Natural killer cell (primary cell): ENCODE data around the gene GRID2. TPM values are rescaled to one million over a fixed set of nuclear protein-coding genes. Genes with fewer than 3 reads are reported as not detected.

Experiments
- ATAC-seq, 3 donors: fragments of 150-1000 bp in 2 of 3; fragments of 200-7000 bp in 1 of 3; cut with Tn5 transposase; 1 replicate in 1 of 3; 2 replicates in 2 of 3; pipeline ENCODE4 v1.10.0; 2021; ENCODE audit warnings: mild to moderate bottlenecking in 2 of 3, moderate library complexity in 2 of 3
- DNase-seq, 2 donors: peaks; one replicate each; pipeline versions ENCODE4 v3.0.0 to v3.0.0-alpha.2; 2013 to 2021; ENCODE audit warnings: mixed read lengths in 1 of 2
- H3K27ac ChIP-seq: one replicate; pipeline ENCODE4 v1.5.1; 2013; ENCODE audit warnings: mild to moderate bottlenecking, low read length
- H3K27me3 ChIP-seq: one replicate; pipeline ENCODE4 v1.6.1; 2013; ENCODE audit warnings: low read length; ENCODE audit not compliant: control insufficient read depth, insufficient read depth
- H3K36me3 ChIP-seq: one replicate; pipeline ENCODE4 v1.6.1; 2013; ENCODE audit warnings: low read length; ENCODE audit not compliant: control insufficient read depth, insufficient read depth
- H3K4me1 ChIP-seq: one replicate; pipeline ENCODE4 v1.6.1; 2013; ENCODE audit warnings: low read length; ENCODE audit not compliant: control insufficient read depth, insufficient read depth
- H3K4me3 ChIP-seq: one replicate; pipeline ENCODE4 v1.5.1; 2013; ENCODE audit warnings: low read length
- H3K9me3 ChIP-seq: one replicate; pipeline ENCODE4 v1.6.1; 2013; ENCODE audit warnings: low read length; ENCODE audit not compliant: control insufficient read depth, insufficient read depth
- H3K27ac Mint-ChIP-seq, 2 donors: one replicate each; pipeline ENCODE4 v1.8.0; 2022; ENCODE audit warnings: mild to moderate bottlenecking in 2 of 2, mixed read lengths in 2 of 2, moderate library complexity in 1 of 2
- H3K27me3 Mint-ChIP-seq, 2 donors: one replicate each; pipeline ENCODE4 v1.8.0; 2022; ENCODE audit warnings: low read depth in 2 of 2, mixed read lengths in 2 of 2
- H3K36me3 Mint-ChIP-seq: one replicate; pipeline ENCODE4 v1.8.0; 2022; ENCODE audit warnings: mixed read lengths
- H3K4me1 Mint-ChIP-seq, 2 donors: one replicate each; pipeline ENCODE4 v1.8.0; 2022; ENCODE audit warnings: mixed read lengths in 2 of 2
- H3K4me3 Mint-ChIP-seq: one replicate; pipeline ENCODE4 v1.8.0; 2022; ENCODE audit warnings: mild to moderate bottlenecking, moderate library complexity, mixed read lengths
- H3K9me3 Mint-ChIP-seq, 2 donors: one replicate each; pipeline ENCODE4 v1.8.0; 2022; ENCODE audit warnings: mixed read lengths in 2 of 2
- WGBS: methylation state at CpG from one replicate; pipeline ENCODE4 v1.1.7; 2013; ENCODE audit warnings: missing lambda C conversion rate; ENCODE audit not compliant: insufficient coverage; 5-methylcytosine and 5-hydroxymethylcytosine counted together
- intact Hi-C: fragments of 100-400 bp; cut with micrococcal nuclease; formaldehyde crosslinking; loops from one replicate; pipeline ENCODE4 v1.14.2; 2022
- total RNA-seq, 4 donors: library from RNA; stranded (reverse); fragments of 120-200 nt in 1 of 4; gene quantifications; one replicate each; pipeline versions ENCODE4 v1.2.3 to v1.2.4, GENCODE V29; 2013 to 2022
- TF ChIP-seq, protein P1 (sequence below): fragments of 200-600 bp; IDR thresholded peaks from one replicate; pipeline ENCODE4 v1.8.0; 2022; ENCODE audit warnings: antibody characterized with exemption

The GRID2 gene
- total RNA-seq, 3 donors from 2014 or later (not counting 1 experiment from before 2014, with no cell fraction given), result not detected

- DNase-seq, result no peak
- no peaks in the 10 kb centered on the region for H3K9me3 ChIP-seq
- Mint-ChIP-seq H3K4me1 (no peaks in the 10 kb centered on the region), H3K4me3 (no peak overlapping the region), H3K27me3 (no peaks in the 10 kb centered on the region), H3K27ac (no peak overlapping the region), H3K36me3 (no peaks in the 10 kb centered on the region), H3K9me3 (peaks cover 6 to 9% of the 10 kb centered on the region in 2 donors)
- H3K4me3 ChIP-seq, result no peak overlapping the region
- TF ChIP-seq, protein P1, sequence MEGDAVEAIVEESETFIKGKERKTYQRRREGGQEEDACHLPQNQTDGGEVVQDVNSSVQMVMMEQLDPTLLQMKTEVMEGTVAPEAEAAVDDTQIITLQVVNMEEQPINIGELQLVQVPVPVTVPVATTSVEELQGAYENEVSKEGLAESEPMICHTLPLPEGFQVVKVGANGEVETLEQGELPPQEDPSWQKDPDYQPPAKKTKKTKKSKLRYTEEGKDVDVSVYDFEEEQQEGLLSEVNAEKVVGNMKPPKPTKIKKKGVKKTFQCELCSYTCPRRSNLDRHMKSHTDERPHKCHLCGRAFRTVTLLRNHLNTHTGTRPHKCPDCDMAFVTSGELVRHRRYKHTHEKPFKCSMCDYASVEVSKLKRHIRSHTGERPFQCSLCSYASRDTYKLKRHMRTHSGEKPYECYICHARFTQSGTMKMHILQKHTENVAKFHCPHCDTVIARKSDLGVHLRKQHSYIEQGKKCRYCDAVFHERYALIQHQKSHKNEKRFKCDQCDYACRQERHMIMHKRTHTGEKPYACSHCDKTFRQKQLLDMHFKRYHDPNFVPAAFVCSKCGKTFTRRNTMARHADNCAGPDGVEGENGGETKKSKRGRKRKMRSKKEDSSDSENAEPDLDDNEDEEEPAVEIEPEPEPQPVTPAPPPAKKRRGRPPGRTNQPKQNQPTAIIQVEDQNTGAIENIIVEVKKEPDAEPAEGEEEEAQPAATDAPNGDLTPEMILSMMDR, result no peak
- no peaks in the 10 kb centered on the region for H3K4me1 ChIP-seq
- intact Hi-C loops, result no loop called here
- H3K27me3 ChIP-seq, result no peaks in the 10 kb centered on the region
- no peaks in the 10 kb centered on the region for H3K36me3 ChIP-seq
- no peak for ATAC-seq
- 97% methylated on average over 3 of the region's 3 CpGs for WGBS
- no peak overlapping the region for H3K27ac ChIP-seq
Measured at GRCh38 chr4:92344216-92344615, 40.5 kb downstream of the GRID2 start.

GRCh38 chr4:92346289-92346688 is 42.5 kb downstream of the GRID2 start:
- peaks cover 2 to 9% of the 10 kb centered on the region in 2 donors for H3K9me3 Mint-ChIP-seq
- no peaks in the 10 kb centered on the region for H3K36me3 Mint-ChIP-seq
- 80% methylated on average over 3 of the region's 3 CpGs for WGBS
- no peak overlapping the region for H3K4me3 ChIP-seq
- H3K36me3 ChIP-seq, result no peaks in the 10 kb centered on the region
- intact Hi-C loops, result no loop called here
- no peaks in the 10 kb centered on the region for H3K4me1 Mint-ChIP-seq
- H3K4me3 Mint-ChIP-seq, result no peak overlapping the region
- H3K4me1 ChIP-seq, result no peaks in the 10 kb centered on the region
- H3K27me3 ChIP-seq, result no peaks in the 10 kb centered on the region
- no peaks in the 10 kb centered on the region for H3K9me3 ChIP-seq
- H3K27me3 Mint-ChIP-seq, result no peaks in the 10 kb centered on the region
- H3K27ac Mint-ChIP-seq, result no peak overlapping the region
- TF ChIP-seq, protein P1, result no peak
- ATAC-seq, result no peak
- H3K27ac ChIP-seq, result no peak overlapping the region
- DNase-seq, result no peak

DNA sequence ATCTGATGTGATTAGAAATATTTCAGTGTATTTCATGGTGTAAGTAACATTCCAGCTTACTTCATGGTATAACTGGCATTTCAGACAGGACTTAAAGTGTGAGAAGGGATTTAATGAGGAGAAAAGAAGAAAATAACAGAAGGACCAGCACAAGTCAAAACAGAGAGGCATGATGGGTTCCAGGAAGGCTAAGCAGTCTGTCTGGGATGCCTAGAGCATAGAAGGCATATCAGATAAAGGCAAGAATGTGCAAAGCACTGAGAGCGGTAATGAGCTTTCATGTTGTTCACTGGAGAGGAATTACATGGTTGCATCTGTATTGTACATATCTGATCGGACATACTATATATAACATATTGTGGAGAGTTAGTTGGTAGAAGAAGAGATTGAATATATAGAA is 54.2 kb downstream of the GRID2 start:
- H3K27ac ChIP-seq, result no peak overlapping the region
- H3K27ac Mint-ChIP-seq, result no peak overlapping the region
- 100% methylated on average over 1 of the region's 2 CpGs for WGBS
- no peaks in the 10 kb centered on the region for H3K27me3 Mint-ChIP-seq
- no peaks in the 10 kb centered on the region for H3K9me3 ChIP-seq
- no peaks in the 10 kb centered on the region for H3K36me3 ChIP-seq
- H3K4me3 Mint-ChIP-seq, result no peak overlapping the region
- no peaks in the 10 kb centered on the region for H3K27me3 ChIP-seq
- H3K4me3 ChIP-seq, result no peak overlapping the region
- DNase-seq (no peak), ATAC-seq (no peak)
- peaks cover 6 to 13% of the 10 kb centered on the region in 2 donors for H3K9me3 Mint-ChIP-seq
- no peaks in the 10 kb centered on the region for H3K4me1 ChIP-seq
- no peaks in the 10 kb centered on the region for H3K4me1 Mint-ChIP-seq
- no peaks in the 10 kb centered on the region for H3K36me3 Mint-ChIP-seq
- TF ChIP-seq, protein P1, result no peak
- intact Hi-C loops, result no loop called here

DNA sequence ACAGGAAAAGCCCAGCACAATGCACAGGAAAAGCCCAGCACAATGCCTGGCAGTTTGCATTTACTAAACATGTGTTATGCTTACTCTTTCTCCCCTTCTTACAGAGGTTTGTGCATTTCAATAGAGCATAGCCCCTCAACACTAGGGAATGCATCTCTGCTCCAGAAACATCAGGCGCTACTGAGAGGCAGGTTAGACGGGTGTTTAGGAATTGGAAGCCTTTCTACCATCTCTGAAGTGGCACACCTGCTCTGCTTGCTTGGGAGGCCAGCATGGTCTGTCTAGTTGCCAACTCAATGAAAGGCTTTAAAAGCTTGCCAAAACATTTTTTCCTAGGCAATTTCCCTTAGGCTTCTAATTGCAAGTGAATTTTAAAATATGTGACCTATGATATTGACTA is 55.7 kb downstream of the GRID2 start:
- H3K9me3 ChIP-seq, result no peaks in the 10 kb centered on the region
- TF ChIP-seq, protein P1, result no peak
- 97% methylated on average over 2 of the region's 2 CpGs for WGBS
- H3K27ac Mint-ChIP-seq, result no peak overlapping the region
- H3K27me3 Mint-ChIP-seq, result no peaks in the 10 kb centered on the region
- H3K4me3 Mint-ChIP-seq, result no peak overlapping the region
- DNase-seq, result no peak
- H3K4me1 ChIP-seq, result no peaks in the 10 kb centered on the region
- H3K4me1 Mint-ChIP-seq, result no peaks in the 10 kb centered on the region
- no peak overlapping the region for H3K4me3 ChIP-seq
- no peaks in the 10 kb centered on the region for H3K36me3 ChIP-seq
- no peaks in the 10 kb centered on the region for H3K27me3 ChIP-seq
- H3K9me3 Mint-ChIP-seq, result peaks cover 4 to 12% of the 10 kb centered on the region in 2 donors
- intact Hi-C loops, result no loop called here
- H3K36me3 Mint-ChIP-seq, result no peaks in the 10 kb centered on the region
- ATAC-seq, result no peak
- no peak overlapping the region for H3K27ac ChIP-seq
